Stimulated activated CD4-positive, alpha-beta T cell treated with anti-CD3 and anti-CD28 coated beads, Interleukin-4, amount 100 ng/mL, for 24 hours (primary cell): ENCODE results near the gene DNA2.
"Not testable (repeated sequence)": the region's sequence is repeated elsewhere in the genome, so short reads cannot be mapped to it uniquely, and the experiment has no call there.

Source experiments
- DNase-seq: peaks from one replicate; pipeline ENCODE4 v3.0.0-alpha.2; 2020

DNA2 gene

DNA sequence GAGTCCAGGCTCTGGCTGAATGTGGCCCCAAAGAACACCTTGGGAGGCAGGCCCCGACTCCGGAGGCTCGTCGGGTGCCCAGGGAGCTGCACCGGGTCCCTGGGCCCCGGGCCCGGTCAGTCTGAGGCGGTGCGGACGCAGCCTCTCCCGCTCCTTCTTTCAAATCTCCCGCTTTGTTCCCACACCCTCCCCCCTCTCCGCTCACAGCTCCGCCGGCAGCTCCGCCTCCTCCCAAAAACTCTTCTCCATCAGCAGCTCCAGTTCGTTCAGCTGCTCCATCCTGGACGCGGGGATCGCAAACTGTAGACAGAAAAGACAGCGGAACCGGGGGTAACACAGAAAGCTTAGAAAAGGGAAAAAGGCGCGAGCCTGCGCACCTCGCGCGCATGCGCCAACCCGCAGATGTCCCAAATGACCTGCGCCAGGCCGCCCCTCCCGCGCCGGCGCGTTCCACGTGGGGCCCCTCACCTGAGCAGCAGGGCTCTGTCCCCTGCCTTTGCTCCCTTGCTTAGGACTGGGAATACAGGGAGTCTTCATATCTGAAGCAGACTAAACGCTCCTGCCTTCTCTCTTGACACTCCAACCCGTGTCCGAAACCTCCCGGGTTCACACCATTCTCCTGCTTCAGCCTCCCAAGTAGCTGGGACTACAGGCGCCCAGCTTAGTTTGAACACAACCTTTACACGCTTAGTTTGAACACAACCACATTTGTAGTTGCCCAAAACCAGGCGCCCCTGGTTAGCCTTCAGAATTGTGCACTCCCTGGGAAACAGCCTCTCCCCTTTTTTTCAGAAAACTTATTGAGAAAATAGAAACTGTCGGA, at the start of gene DNA2:
Gene DNA2 (minus strand): TSS at position 388 of the 823 bp plus-strand sequence. CDS start 109 bp downstream, at position 279.
- peak; percentile 79 for DNase-seq

DNA sequence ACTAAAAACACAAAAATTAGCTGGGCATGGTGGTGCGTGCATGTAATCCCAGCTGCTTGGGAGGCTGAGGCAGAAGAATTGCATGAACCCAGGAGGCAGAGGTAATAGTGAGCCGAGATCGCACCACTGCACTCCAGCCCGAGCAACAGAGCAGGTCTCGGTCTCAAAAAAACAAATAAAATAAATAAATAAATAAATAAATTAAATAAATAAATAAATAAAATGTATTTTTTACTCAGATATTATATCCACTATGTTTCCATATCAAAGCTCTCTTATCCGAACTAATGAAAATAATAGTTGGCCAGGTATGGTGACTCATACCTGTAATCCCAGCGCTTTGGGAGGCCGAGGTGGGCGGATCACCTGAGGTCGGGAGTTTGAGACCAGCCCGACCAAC, 46.8 kb upstream of the DNA2 start:
- DNase-seq, result not testable (repeated sequence)

- DNase-seq, result no peak
Measured at GRCh38 chr10:68517188-68517587, 45.4 kb upstream of the DNA2 start.

DNA sequence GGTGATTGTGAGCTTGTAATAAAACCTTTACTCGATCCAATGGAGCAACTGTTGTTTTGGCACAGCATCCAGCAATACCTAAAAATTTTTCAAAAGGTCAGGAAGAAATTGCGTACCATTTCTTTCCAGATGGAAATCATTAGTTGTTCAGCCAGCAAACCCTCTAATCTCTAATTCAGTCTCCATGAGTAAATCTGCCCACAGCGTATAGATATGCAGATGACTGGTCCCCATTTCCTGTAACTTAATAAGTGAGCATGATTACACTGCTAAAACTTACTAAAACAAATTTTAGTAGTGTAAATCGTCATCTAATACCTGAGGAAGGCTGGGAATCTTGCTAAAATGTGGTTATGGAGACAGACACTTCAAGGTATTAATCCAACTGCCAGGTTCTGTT, 45.0 kb upstream of the DNA2 start:
- no peak for DNase-seq

DNA sequence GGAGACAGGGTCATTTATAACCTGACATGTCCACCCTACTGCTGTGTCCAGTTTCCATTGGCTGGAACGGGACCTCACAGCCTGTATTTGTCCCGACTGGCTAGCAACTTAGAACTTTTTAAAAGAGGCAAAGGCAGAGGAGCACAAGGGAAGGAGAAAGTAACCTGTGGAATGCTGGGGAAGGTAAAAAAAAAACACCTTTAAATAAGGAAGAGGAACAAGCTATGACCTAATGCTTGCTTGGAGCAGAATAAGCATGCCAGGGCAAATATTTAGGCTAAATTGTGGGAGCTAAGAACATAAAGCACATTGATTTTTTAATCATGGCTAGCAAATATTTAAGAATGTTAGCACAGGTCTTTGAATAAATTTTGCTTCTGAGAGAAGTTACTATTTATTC, 44.4 kb upstream of the DNA2 start:
- DNase-seq, result not testable (repeated sequence)

DNA sequence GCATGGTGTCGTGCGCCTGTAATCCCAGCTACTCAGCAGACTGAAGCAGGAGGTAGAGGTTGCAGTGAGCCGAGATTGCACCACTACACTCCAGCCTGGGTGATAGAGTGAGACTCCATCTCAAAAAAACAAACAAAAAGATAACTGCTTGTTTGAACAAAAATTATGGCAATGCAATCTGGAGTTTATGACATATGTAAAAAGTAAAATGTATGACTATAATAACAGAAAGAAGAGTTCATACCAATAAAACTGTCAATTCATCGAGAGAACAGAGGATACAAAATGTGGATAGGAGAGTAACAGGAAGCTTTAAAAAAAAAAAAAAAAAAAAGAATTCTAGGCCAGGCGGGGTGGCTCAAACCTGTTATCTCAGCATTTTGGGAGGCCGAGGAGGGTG, 36.3 kb upstream of the DNA2 start:
- DNase-seq, result no peak

- no peak for DNase-seq
Measured at GRCh38 chr10:68506411-68506810, 34.6 kb upstream of the DNA2 start.

DNA sequence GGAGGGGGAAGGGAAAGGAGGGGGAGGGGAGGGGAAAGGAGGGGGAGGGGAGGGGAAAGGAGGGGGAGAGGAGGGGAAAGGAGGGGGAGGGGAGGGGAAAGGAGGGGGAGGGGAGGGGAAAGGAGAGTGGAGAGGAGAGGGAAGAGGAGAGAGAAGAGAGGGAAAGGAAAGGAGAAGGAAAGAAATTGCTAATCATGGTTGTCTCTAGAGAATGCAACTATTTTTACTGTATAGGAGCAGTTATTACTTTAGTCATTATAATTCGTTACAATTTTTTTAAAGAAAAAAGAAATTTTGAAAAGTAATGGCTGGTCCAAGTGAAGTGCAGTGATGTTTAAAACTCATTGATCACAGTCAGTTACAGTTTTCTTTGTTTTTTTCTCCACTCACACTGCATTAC, 31.1 kb upstream of the DNA2 start:
- DNase-seq, result no peak

- no peak for DNase-seq
Measured at GRCh38 chr10:68501691-68502090, 29.9 kb upstream of the DNA2 start.

- DNase-seq, result no peak
Measured at GRCh38 chr10:68499544-68499943, 27.8 kb upstream of the DNA2 start.

GRCh38 chr10:68496072-68496471, 24.3 kb upstream of the DNA2 start:
- DNase-seq, result no peak

DNA sequence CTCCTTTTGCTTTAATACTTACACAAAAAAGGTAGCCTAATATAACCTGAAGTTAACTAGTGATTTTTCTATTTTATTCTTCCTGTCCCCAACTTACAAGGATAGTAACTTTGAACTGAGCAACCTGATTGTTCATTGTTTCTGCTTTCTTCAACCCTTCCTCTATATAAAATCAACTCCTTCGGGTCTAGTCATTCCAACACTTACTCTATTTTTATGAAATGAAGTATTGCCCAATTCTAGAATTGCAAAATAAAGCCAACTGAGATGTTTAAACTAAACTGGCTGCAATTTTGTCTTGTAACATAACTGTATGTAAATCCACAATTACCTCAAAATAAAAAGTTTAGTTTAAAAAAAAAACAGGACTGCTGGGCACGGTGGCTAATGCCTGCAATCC, 20.3 kb upstream of the DNA2 start:
- no peak for DNase-seq

- DNase-seq, result no peak
Measured at GRCh38 chr10:68489919-68490318, 18.1 kb upstream of the DNA2 start.

DNA sequence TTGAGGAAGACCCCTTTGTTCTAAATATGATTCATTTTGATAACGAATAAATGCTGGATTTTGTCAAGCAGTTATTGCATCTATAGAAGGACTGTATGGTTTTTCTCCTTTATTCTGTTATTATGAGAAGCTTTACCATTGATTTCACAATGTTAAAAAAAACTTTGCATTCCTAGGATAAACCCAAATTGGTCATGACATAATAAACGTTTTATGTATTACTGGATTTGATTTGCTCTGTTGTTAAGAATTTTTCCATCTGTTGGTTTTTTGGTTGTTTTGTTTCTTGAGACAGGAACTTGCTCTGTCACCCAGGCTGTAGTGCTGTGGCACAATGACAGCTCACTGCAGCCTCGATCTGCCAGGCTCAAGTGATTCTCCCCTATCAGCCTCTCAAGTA, 2.2 kb upstream of the DNA2 start:
- DNase-seq, result no peak

- no peak for DNase-seq
Measured at GRCh38 chr10:68471063-68471585, 649 bp downstream of the DNA2 start.

DNA sequence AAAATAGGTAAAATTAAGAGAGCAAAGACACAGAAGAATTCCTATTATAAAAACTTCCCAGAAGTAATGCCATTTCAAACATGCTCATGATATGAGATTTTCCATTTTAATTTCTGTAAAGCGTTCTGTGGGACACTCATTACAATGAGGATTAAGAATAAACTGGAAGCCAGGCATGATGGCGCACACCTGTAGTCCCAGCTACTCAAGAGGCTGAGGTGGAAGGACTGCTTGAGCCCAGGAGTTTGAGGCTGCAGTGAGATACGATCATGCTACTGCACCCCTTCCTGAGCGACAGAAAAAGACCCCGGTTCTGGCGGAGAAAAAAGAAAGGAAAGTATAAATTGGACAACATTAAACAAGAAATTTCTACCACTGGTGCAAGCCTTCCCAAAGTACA, 1.5 kb downstream of the DNA2 start:
- DNase-seq, result no peak

- no peak for DNase-seq
Measured at GRCh38 chr10:68469838-68470237, 1.9 kb downstream of the DNA2 start.

GRCh38 chr10:68464729-68465128, 7.0 kb downstream of the DNA2 start:
- not testable (repeated sequence) for DNase-seq

DNA sequence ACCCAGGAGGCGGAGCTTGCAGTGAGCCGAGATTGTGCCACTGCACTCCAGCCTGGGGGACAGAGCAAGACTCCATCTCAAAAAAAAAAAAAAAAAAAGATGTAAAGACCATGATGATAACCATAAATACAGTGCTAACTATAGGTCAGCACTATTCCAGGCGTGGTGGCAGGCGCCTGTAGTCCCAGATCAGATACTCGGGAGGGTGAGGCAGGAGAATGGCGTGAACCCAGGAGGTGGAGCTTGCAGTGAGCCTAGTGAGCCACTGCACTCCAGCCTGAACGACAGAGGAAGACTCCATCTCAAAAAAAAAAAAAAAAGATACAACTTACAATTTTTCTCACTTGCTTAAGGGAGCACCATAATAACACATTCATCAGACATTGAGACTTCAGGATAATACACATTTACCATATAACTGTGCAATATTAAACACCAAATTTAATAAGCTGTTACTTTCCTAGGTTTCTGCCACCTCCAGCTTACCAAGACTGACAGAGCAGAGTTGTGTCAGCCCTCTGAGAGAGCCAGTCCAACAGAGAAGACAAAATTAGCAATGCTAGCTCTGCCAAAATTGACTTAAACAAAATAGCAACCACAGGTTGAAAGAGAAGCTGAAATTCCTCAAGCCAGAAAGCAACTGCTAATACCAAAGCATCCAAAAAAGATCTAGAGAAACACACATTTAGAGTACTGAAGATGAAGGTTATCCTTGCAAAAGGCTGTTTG, 8.2 kb downstream of the DNA2 start:
- DNase-seq, result no peak

DNA sequence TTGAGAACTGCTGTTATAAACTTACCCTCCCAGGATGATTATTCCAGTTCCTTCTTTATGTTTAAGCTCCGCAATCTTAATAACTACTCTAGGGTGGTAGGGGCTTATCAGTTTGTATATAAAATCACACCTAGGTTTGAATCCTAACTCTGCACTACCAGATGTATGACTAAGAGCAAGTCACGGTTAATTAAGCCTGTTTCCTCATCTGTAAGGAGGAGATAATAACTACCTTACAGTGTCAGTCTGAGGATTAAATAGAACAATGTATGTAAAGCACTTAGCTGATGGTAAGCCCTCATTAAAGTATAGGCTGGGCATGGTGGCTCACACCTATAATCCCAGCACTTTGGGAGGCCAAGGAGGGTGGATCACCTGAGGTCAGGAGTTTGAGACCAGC, 9.2 kb downstream of the DNA2 start:
- no peak for DNase-seq

- DNase-seq, result no peak
Measured at GRCh38 chr10:68461032-68461431, 10.7 kb downstream of the DNA2 start.

- DNase-seq, result not testable (repeated sequence)
Measured at GRCh38 chr10:68449698-68450097, 22.1 kb downstream of the DNA2 start.

- DNase-seq, result no peak
Measured at GRCh38 chr10:68446179-68446578, 25.6 kb downstream of the DNA2 start.

DNA sequence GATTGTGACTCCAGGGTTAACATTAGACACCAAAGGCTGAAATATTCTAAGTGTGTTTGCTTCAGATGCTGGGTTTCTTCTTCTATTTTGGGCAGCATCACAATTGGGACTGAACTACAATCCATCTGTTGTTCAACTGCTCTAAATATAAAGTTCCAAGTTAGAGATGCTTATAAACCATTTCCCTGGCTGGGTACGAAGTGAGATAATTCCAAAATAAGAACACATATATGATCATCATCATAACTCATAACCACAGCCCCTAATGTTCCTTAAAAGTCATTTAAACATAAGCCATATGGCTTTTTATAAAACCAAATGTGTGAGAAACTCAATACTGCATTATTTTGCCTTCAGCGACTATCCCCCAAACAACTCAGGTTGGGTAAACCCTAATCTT, 28.8 kb downstream of the DNA2 start:
- DNase-seq, result no peak
